ENCODE data around the gene FOXP1.

GRCh38 chr3:71002298-71002697 lies 581.2 kb downstream of the FOXP1 start:
- TF ChIP-seq CTCF (IDR thresholded peaks at IDR 0.05) (no peak), EZH2 (IDR thresholded peaks at IDR 0.05) (no peak)

All from neural progenitor cell (in vitro differentiated cells).